Activated B cell treated with CpG ODN at 0.5 μM for 24 hours (primary cell): ENCODE measurements around the gene GGT5. TPM values are rescaled to one million over a fixed set of nuclear protein-coding genes. Genes with fewer than 3 reads are reported as not detected.
A peak's percentile ranks its signal among the peaks of the same experiment; 100 is the strongest.

Experiments used
- ATAC-seq: fragments of 200-7000 bp; cut with Tn5 transposase; one replicate; pipeline ENCODE4 v1.10.0; 2021; ENCODE audit warnings: low read depth, mild to moderate bottlenecking, moderate library complexity
- CTCF ChIA-PET: fragments of 350-600 bp; sonication (Branson Sonifier 250); formaldehyde crosslinking; loops from one replicate; lab custom pipeline; 2021; ENCODE audit warnings: antibody characterized with exemption; lab: Charles Lee
- POLR2A ChIA-PET: fragments of 350-600 bp; sonication (Branson Sonifier 250); formaldehyde crosslinking; loops from one replicate; lab custom pipeline; 2021; ENCODE audit warnings: antibody characterized with exemption; lab: Charles Lee
- DNase-seq: peaks from one replicate; pipeline ENCODE4 v3.0.0; 2022
- H3K27ac Mint-ChIP-seq: one replicate; pipeline ENCODE4 v1.8.0; 2020; ENCODE audit warnings: mixed read lengths
- H3K27me3 Mint-ChIP-seq: one replicate; pipeline ENCODE4 v1.8.0; 2021; ENCODE audit warnings: mixed read lengths
- H3K36me3 Mint-ChIP-seq: one replicate; pipeline ENCODE4 v1.8.0; 2021; ENCODE audit warnings: low read depth, mixed read lengths
- H3K4me1 Mint-ChIP-seq: one replicate; pipeline ENCODE4 v1.8.0; 2021; ENCODE audit warnings: mixed read lengths
- H3K4me3 Mint-ChIP-seq: one replicate; pipeline ENCODE4 v1.8.0; 2020; ENCODE audit warnings: mild to moderate bottlenecking, mixed read lengths
- H3K9me3 Mint-ChIP-seq: one replicate; pipeline ENCODE4 v1.8.0; 2020; ENCODE audit warnings: mixed read lengths
- CTCF ChIP-seq: fragments of 200-600 bp; IDR thresholded peaks from one replicate; pipeline ENCODE4 v1.8.0; 2022; ENCODE audit warnings: antibody characterized with exemption, mild to moderate bottlenecking
- intact Hi-C: fragments of 100-400 bp; cut with micrococcal nuclease; formaldehyde crosslinking; loops from one replicate; pipeline ENCODE4 v1.15.1; 2024
- total RNA-seq: library from RNA; stranded (reverse); gene quantifications from 2 replicates; pipeline ENCODE4 v1.2.3, GENCODE V29; 2022

GGT5 gene
- total RNA-seq, 1 donor from 2014 or later = not detected

- Mint-ChIP-seq H3K4me3 (no peak overlapping the region), H3K27ac (no peak overlapping the region), H3K4me1 (no peaks in the 10 kb centered on the region), H3K9me3 (no peaks in the 10 kb centered on the region), H3K36me3 (peaks cover 47% of the 10 kb centered on the region), H3K27me3 (no peaks in the 10 kb centered on the region)
- intact Hi-C loops = loop anchor here (10.0 kb wide), 2 partner anchors 192 to 222 kb away; partner anchors contain the start of gene GSTT2
- ChIA-PET POLR2A (no interaction called here), CTCF (interaction anchor here (1.4 to 3.5 kb wide), 3 partner anchors 19 to 43 kb away, joined by 6 to 40 read pairs (median 12); no protein-coding TSS in a partner anchor)
- no peak for TF ChIP-seq CTCF
- DNase-seq = no peak
- no peak for ATAC-seq
These were observed 68.3 kb downstream of the GGT5 start for GRCh38 chr22:24176630-24177029.

- Mint-ChIP-seq H3K27ac (no peak overlapping the region), H3K4me1 (no peaks in the 10 kb centered on the region), H3K36me3 (peaks cover 53% of the 10 kb centered on the region), H3K9me3 (no peaks in the 10 kb centered on the region), H3K4me3 (no peak overlapping the region), H3K27me3 (no peaks in the 10 kb centered on the region)
- TF ChIP-seq CTCF = no peak
- ATAC-seq (no peak), DNase-seq (no peak)
- CTCF ChIA-PET = interaction anchor here (1.4 to 3.5 kb wide), 4 partner anchors 19 to 220 kb away, joined by 4 to 40 read pairs (median 16); no protein-coding TSS in a partner anchor
- POLR2A ChIA-PET = no interaction called here
- intact Hi-C loops = loop anchor here (10.0 kb wide), 2 partner anchors 191 to 221 kb away; partner anchors contain the start of gene GSTT2
These were observed 68.8 kb downstream of the GGT5 start for GRCh38 chr22:24176040-24176439.

- ATAC-seq (peak; percentile 66), DNase-seq (peak; percentile 53)
- POLR2A ChIA-PET = interaction anchor here (0.6 to 1.0 kb wide), 3 partner anchors 19 to 21 kb away, joined by 3 read pairs; no protein-coding TSS in a partner anchor
- H3K27me3 Mint-ChIP-seq = no peaks in the 10 kb centered on the region
- H3K4me1 Mint-ChIP-seq = no peaks in the 10 kb centered on the region
- no peaks in the 10 kb centered on the region for H3K9me3 Mint-ChIP-seq
- intact Hi-C loops = loop anchor here (1.0 to 10.0 kb wide), 6 partner anchors 18 to 220 kb away; partner anchors contain the start of gene GSTT2
- peaks cover 55% of the 10 kb centered on the region for H3K36me3 Mint-ChIP-seq
- CTCF ChIA-PET = interaction anchor here (0.8 to 3.5 kb wide), 13 partner anchors 9 to 219 kb away, joined by 3 to 40 read pairs (median 6); no protein-coding TSS in a partner anchor
- no peak overlapping the region for H3K27ac Mint-ChIP-seq
- TF ChIP-seq CTCF = peak; percentile 32
- no peak overlapping the region for H3K4me3 Mint-ChIP-seq
These were observed 69.6 kb downstream of the GGT5 start for GRCh38 chr22:24175160-24175808.

GRCh38 chr22:24171822-24172221 is 73.1 kb downstream of the GGT5 start:
- H3K36me3 Mint-ChIP-seq = peaks cover 67% of the 10 kb centered on the region
- TF ChIP-seq CTCF = no peak
- H3K9me3 Mint-ChIP-seq = no peaks in the 10 kb centered on the region
- no peak for ATAC-seq
- H3K4me1 Mint-ChIP-seq = no peaks in the 10 kb centered on the region
- no peaks in the 10 kb centered on the region for H3K27me3 Mint-ChIP-seq
- H3K27ac Mint-ChIP-seq = no peak overlapping the region
- ChIA-PET CTCF (no interaction called here), POLR2A (no interaction called here)
- no peak overlapping the region for H3K4me3 Mint-ChIP-seq
- intact Hi-C loops = loop anchor here (10.0 kb wide), 2 partner anchors 187 to 217 kb away; partner anchors contain the start of gene GSTT2
- DNase-seq = no peak

- ChIA-PET POLR2A (no interaction called here), CTCF (no interaction called here)
- Mint-ChIP-seq H3K36me3 (peaks cover 65% of the 10 kb centered on the region), H3K27ac (no peak overlapping the region), H3K4me3 (no peak overlapping the region), H3K4me1 (no peaks in the 10 kb centered on the region), H3K9me3 (no peaks in the 10 kb centered on the region), H3K27me3 (no peaks in the 10 kb centered on the region)
- DNase-seq (no peak), ATAC-seq (no peak)
- intact Hi-C loops = loop anchor here (10.0 kb wide), 2 partner anchors 186 to 216 kb away; partner anchors contain the start of gene GSTT2
- no peak for TF ChIP-seq CTCF
These were observed 74.2 kb downstream of the GGT5 start for GRCh38 chr22:24170632-24171031.
